K562 (cell line): ENCODE data around the gene PDZRN3. TPM values are rescaled to one million over a fixed set of nuclear protein-coding genes. Genes with fewer than 3 reads are reported as not detected.
"Not testable (repeated sequence)": the region's sequence is repeated elsewhere in the genome, so short reads cannot be mapped to it uniquely, and the experiment has no call there.

Experiments used
- ATAC-seq: fragments of 200-7000 bp; cut with Tn5 transposase; 3 replicates; pipeline ENCODE4 v1.9.1; 2020; ENCODE audit warnings: moderate library complexity
- BruUV-seq: library from RNA; stranded (reverse); fragments of 400-500 nt; replicated peaks from 2 replicates; lab custom pipeline; 2021; lab: Mats Ljungman, UMichigan
- CTCF ChIA-PET: fragments of 300-600 bp; formaldehyde crosslinking; extraction: SDS; loops from one replicate; lab custom pipeline; 2021; ENCODE audit warnings: low intra/inter-chr PET ratio; lab: Yijun Ruan, JAX
- POLR2A ChIA-PET: fragments of 300-600, 350-650 bp; sonication (Branson Sonifier 250); formaldehyde crosslinking; extraction: SDS; loops from one replicate; lab custom pipeline; 2021; ENCODE audit warnings: antibody characterized with exemption, inconsistent platforms; lab: Yijun Ruan, JAX
- DNase-seq, 4 experiments: peaks; one replicate each; pipeline versions ENCODE4 v3.0.0 to v3.0.0-alpha.2; 2011 to 2018; ENCODE audit warnings: low spot score in 3 of 4, mixed read lengths in 3 of 4; ENCODE audit errors: extremely low read depth in 1 of 4
- FAIRE-seq: peaks from 2 replicates; lab custom pipeline; 2011; peaks lifted over from hg19 to GRCh38; lab: Jason Lieb, UNC
- H2AFZ ChIP-seq: 2 replicates; pipeline ENCODE4 v1.6.0; 2011; ENCODE audit warnings: low read depth, low read length, control low read depth, inconsistent platforms
- H3K27ac ChIP-seq: fragments of 200-600 bp; 3 replicates; pipeline ENCODE4 v1.8.0; 2011; ENCODE audit warnings: low read depth, mild to moderate bottlenecking, control low read depth, inconsistent platforms, low read length, moderate library complexity, mixed read lengths; ENCODE audit errors: extremely low read depth
- H3K27me3 ChIP-seq, 2 experiments: fragments of 300-600 bp in 1 of 2; 2 replicates in 1 of 2; 3 replicates in 1 of 2; pipeline versions ENCODE4 v1.6.0 to v1.8.0; 2011; ENCODE audit warnings: inconsistent platforms in 2 of 2, low read length in 2 of 2, mild to moderate bottlenecking in 1 of 2, mixed read lengths in 1 of 2, moderate library complexity in 1 of 2; ENCODE audit not compliant: control insufficient read depth in 2 of 2, insufficient read depth in 2 of 2
- H3K36me3 ChIP-seq: fragments of 300-600 bp; 3 replicates; pipeline ENCODE4 v1.8.0; 2011; ENCODE audit warnings: mild to moderate bottlenecking, low read length, inconsistent platforms; ENCODE audit not compliant: control insufficient read depth, insufficient read depth
- H3K4me1 ChIP-seq, 2 experiments: fragments of 200-600 bp in 1 of 2; replicated peaks in 1 of 2; 2 replicates in 1 of 2; 3 replicates in 1 of 2; pipeline versions ENCODE4 v1.5.1 to v1.8.0; 2011; ENCODE audit warnings: inconsistent platforms in 2 of 2, low read length in 2 of 2, mild to moderate bottlenecking in 1 of 2, mixed read lengths in 1 of 2, moderate library complexity in 1 of 2; ENCODE audit not compliant: control insufficient read depth in 2 of 2, insufficient read depth in 2 of 2
- H3K4me2 ChIP-seq: 2 replicates; pipeline ENCODE4 v1.6.1; 2011; ENCODE audit warnings: low read length, control low read depth, inconsistent platforms, mixed read lengths; ENCODE audit not compliant: insufficient read depth
- H3K4me3 ChIP-seq: fragments of 200-600 bp; sonication (generic), shearing (Covaris generic); 2 replicates; pipeline ENCODE4 v1.5.1; 2016; ENCODE audit warnings: control low read depth, inconsistent platforms
- H3K79me2 ChIP-seq: fragments of 200-600 bp; 3 replicates; pipeline ENCODE4 v1.8.0; 2011; ENCODE audit warnings: low read length, inconsistent platforms; ENCODE audit not compliant: control insufficient read depth, insufficient read depth
- H3K9ac ChIP-seq, 2 experiments: 2 replicates each; pipeline versions ENCODE4 v1.6.0 to v1.6.1; 2011; ENCODE audit warnings: low read depth in 2 of 2, low read length in 2 of 2, control low read depth in 1 of 2, inconsistent platforms in 1 of 2, mild to moderate bottlenecking in 1 of 2, mixed read lengths in 1 of 2; ENCODE audit not compliant: insufficient read depth in 1 of 2
- H3K9me1 ChIP-seq: one replicate; pipeline ENCODE4 v1.6.0; 2011; ENCODE audit warnings: inconsistent platforms, mild to moderate bottlenecking, low read length, moderate library complexity; ENCODE audit not compliant: control insufficient read depth, insufficient read depth
- H3K9me3 ChIP-seq: replicated peaks from 2 replicates; pipeline ENCODE4 v1.5.1; 2011; ENCODE audit warnings: low read depth, low read length, inconsistent platforms; ENCODE audit not compliant: control insufficient read depth, insufficient read depth
- H4K20me1 ChIP-seq: replicated peaks from 2 replicates; pipeline ENCODE4 v1.6.1; 2011; ENCODE audit warnings: low read length, inconsistent platforms, mixed read lengths; ENCODE audit not compliant: control insufficient read depth, insufficient read depth
- AFF4 ChIP-seq: sonication (generic); formaldehyde crosslinking; IDR thresholded peaks from 2 replicates; pipeline ENCODE4 v1.8.0; 2023; ENCODE audit warnings: mild to moderate bottlenecking, missing genetic modification reagents
- WGBS: fragments of 100-300 bp; shearing (Covaris generic); methylation state at CpG from one replicate; pipeline ENCODE4 v1.1.6; 2016; ENCODE audit warnings: low coverage, mixed read lengths; ENCODE audit not compliant: insufficient coverage; ENCODE audit errors: missing lambda C conversion rate; 5-methylcytosine and 5-hydroxymethylcytosine counted together
- in situ Hi-C: fragments of 300-500 bp; cut with MboI; formaldehyde crosslinking; loops from 4 replicates; pipeline ENCODE4 v1.15.0; 2018; ENCODE audit warnings: inconsistent platforms, mixed read lengths
- intact Hi-C: fragments of 100-400 bp; cut with micrococcal nuclease; formaldehyde crosslinking; loops from 2 replicates; pipeline ENCODE4 v1.14.2; 2022
- polyA plus RNA-seq, 8 experiments: library from polyadenylated mRNA; depleted of rRNA in 4 of 8; stranded (reverse) in 5 of 8; unstranded in 3 of 8; fragments of >200 nt; fragmentation: Nextera tagmentation in 2 of 8; fragmentation: Illumina TruSeq in 1 of 8; extraction: Ambion mirVana in 2 of 8; extraction: Trizol in 1 of 8; gene quantifications; 2 replicates each; pipeline versions ENCODE4 v1.2.1 to v1.2.3, GENCODE V29; 2011 to 2014; ENCODE audit warnings: inconsistent platforms in 1 of 8, missing spikeins in 1 of 8
- total RNA-seq, 7 experiments: library from RNA; depleted of rRNA in 6 of 7; stranded (reverse); fragments of >200 nt in 6 of 7; fragmentation: Illumina TruSeq in 2 of 7; extraction: Trizol in 2 of 7; gene quantifications; 2 replicates each; pipeline versions ENCODE4 v1.2.1 to v1.2.3, GENCODE V29; 2011 to 2021; ENCODE audit warnings: low replicate concordance in 1 of 7

Gene PDZRN3
- total and polyA plus RNA-seq, 9 of the 15 experiments (the other 6 are each of a cell fraction or from before 2014, with no cell fraction given) = 0.16 TPM; not detected in 8

GRCh38 chr3:73465926-73466325 lies 158.8 kb downstream of the PDZRN3 start (continued):
- no peak for TF ChIP-seq AFF4 (CRISPR knock-in tag)

GRCh38 chr3:73464126-73464525 lies 160.6 kb downstream of the PDZRN3 start:
- H3K9me3 ChIP-seq, intact Hi-C loops, H3K36me3 ChIP-seq, H4K20me1 ChIP-seq, CTCF ChIA-PET, FAIRE-seq, H3K4me3 ChIP-seq, H2AFZ ChIP-seq, H3K27ac ChIP-seq, DNase-seq, H3K9ac ChIP-seq, ATAC-seq, H3K27me3 ChIP-seq, H3K4me2 ChIP-seq, H3K4me1 ChIP-seq, H3K9me1 ChIP-seq, in situ Hi-C loops, H3K79me2 ChIP-seq, POLR2A ChIA-PET, BruUV-seq: not testable (repeated sequence)
- WGBS = 0% methylated on average over 5 of the region's 5 CpGs
